Endothelial cell of hepatic sinusoid (primary cell): ENCODE data around the gene ANKS1B.

Experiments used
- in situ Hi-C: cut with HindIII; loops from 2 replicates; pipeline ENCODE4 v1.10.0; 2017; ENCODE audit warnings: low sequenced_read_pairs

ANKS1B gene

DNA sequence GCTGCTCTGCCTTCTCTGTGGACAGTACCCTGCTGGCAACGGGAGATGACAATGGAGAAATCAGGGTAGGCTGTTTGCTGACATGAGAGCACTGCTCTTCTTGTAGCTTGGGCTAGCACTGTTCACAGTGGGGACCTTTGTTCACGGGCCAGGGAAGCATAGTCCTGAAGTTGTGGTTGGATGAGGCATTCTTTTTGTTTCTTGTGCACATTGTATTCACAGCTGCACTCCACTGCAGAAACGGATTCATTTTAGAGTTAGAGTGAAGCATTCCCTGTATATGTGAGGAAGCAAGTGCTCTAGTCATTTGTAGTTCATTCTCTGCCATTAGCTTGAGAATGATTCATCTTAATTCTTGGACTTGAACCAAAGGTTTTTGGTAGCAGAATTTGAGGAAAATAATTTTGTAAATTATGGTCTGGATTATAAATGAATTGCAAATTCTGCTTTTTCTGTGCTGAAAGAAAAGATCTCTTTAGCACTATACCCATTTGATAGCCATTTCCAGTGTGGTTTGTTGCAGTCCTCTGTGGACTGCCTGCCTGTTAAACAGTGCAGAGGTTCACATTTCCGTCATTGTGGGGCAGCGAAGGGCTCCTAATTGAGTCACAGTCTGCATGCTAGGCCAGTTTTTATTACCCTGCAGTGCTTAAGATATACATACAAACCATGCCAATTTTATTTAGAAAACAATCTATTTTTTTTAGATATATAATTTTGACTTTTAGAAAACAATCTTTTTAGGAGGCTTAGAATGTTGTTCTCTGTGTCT, 1259.1 kb downstream of the ANKS1B start:
- in situ Hi-C loops, result no loop called here

DNA sequence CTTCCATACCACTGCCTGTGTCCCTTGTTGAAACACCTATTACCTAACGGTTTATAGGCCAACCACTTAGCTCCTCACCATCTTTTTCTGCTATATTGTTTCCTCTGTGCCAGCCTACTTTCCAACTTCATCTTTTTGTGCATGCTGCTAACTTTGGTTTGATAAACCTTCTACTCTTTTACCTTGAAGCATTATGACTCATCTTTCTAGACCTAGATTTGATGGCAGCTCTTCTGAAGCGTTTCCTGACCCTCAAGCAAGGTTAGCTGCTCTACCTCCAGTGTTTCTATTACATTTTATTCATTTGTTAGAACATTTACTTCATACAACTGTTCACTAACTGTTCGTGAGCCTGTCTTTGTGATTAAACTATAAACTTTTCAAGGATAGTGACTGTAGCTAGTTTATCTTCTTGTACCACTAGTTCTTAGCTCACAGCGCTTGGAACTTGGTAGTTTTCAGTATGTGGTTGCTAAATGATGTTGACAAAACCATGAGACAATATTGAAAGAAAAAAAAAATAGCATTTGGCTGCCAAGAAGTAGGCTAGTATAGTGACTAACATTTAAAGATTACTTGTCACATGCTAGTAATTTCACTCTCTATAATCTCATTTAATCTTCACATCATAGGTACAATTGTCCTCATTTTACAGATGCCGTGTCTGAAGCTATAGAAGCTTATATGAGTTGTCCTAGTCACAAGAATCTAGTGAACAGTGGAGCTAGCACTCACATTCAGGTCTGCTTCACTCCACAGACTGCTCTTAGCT, 1260.2 kb downstream of the ANKS1B start:
- in situ Hi-C loops, result no loop called here

DNA sequence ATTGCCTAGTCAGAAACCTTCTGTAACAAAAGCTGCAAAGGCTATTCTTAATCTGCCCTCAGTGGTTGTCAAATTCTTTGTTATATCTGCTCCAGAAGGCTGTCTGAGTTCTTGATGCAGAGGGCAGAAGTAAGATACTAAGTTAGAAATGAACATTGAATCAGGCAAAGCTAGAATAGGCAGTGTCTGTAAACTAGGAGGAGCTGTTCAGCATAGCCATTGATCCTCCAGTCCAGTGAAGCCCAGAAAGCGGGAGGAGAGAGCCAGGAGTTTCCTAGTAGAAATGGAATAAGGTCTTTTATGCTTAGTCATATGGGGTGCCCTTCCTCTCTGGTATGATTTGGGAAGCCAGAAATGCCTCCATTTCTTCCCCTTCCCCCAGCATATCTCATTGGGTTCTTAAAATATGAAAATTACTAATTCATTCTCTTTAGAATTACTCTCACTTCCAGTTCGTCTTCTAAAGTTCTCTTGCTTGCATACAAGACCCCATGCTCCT, 1263.5 kb downstream of the ANKS1B start:
- in situ Hi-C loops, result no loop called here

DNA sequence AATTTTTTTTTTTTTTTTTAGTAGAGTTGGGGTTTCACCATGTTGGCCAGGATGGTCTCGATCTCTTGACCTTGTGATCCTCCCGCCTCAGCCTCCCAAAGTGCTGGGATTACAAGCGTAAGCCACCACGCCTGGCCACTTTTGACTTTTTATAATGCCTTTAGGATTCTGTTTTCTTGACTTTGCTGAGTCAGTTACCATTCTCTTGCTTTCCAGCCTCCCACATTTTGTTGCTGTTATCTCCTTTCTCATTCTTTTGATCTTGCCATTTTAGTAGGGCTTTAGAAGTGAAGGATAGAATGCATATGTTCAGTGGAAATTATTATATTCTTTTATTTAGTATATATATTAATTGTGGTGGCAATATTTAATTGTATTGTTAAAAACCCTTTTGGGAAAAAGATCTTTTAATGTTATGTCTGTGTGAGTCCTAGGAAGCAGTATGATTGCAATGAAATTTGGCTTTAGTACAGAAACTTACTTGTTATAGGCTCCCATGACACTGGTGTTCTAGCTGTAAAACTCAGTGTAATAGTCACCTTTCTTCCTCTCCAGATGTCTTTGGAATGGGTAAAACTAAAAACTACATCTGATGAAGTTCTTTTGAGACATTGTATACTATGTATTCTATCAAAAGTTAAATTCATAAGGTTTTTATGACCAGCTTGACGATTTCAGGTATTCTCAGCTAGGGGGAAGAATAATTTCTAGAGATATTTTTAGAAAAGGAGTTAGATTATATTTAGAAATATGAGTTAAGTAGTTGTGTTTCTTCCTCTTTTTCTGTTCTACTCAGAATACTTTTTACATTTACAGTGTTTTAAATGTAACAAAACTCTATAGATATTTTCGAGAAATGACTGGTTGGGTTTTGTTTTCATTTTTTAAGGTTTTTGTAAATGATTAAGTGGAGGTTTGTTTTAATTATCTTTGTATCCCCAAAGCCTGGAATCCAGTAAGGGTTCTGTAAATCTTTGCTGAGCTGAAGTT, 1264.9 kb downstream of the ANKS1B start:
- in situ Hi-C loops, result no loop called here

DNA sequence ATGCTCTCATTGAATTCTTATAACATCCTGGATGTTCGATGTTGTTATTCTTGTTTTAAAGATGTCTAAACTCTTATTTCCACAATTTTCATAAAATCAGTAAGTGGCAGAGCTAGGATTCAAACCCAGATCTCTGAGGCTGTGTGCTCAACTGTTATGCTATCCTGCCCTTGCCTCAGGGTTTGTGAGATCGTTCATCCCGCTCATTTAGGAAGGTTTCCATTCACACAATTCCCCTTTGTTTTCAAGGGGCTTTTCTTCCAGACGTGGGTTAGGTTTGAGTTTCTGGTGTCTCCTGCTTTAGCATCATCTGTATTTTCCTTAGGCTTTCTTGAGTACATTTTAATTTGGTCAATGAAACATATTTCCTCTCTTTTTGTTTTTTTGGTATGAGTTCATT, 1270.3 kb downstream of the ANKS1B start:
- in situ Hi-C loops, result no loop called here

DNA sequence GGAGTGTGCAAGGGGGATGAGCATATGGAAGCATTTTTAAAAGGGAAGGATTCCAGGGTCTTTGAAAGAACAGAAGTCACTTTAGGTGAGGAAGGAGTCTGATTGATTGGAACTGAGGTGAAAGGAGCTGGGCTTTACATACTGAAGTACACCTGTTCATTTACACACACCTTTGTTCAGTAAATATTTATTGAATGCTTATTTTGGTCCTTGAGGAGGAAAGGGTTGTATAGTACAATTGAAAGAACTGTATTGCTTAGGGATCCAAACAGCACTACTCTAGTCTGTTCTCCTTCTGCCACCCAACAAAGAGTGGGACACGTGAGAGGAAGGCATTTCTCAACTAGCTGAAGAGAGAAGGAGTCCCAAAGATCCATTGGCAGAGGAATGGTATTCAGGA, 1275.7 kb downstream of the ANKS1B start:
- in situ Hi-C loops, result no loop called here

DNA sequence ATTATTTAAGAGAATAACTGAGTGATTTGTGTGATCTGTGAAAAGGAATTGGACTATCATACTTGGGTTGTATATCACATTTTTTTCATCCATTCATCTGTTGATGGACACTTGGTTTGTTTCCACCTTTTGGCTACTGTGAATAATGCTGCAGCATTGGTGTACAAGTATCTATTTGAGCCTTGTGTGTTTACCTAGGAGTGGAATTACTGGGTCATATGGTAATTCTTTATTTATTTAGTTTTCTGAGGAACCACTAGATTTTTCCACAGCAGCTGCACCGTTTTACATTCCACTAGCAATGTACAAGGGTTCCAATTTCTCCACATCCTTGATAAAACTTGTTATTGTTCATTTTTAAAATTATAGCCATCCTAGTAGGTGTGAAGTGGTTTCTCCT, 1283.6 kb downstream of the ANKS1B start:
- in situ Hi-C loops, result no loop called here

DNA sequence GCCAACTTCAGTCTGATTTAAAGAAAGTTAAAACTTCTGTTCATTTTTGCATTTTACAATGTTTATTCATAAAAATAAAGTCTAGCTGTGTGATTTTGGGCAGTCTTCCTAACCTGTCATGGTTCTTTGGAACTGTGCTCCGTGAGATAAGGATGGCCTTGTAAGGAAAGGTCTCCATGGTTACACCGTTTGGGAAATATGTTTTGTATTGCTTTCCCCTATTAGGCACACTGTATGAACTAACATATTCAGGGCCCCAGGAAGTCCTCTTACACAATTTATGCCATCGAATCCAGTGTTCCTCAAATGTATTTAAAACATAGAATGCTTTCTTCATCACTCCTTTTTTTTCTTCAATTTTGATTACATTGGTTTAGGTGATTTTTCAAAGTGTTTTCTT, 1285.2 kb downstream of the ANKS1B start:
- in situ Hi-C loops, result no loop called here

DNA sequence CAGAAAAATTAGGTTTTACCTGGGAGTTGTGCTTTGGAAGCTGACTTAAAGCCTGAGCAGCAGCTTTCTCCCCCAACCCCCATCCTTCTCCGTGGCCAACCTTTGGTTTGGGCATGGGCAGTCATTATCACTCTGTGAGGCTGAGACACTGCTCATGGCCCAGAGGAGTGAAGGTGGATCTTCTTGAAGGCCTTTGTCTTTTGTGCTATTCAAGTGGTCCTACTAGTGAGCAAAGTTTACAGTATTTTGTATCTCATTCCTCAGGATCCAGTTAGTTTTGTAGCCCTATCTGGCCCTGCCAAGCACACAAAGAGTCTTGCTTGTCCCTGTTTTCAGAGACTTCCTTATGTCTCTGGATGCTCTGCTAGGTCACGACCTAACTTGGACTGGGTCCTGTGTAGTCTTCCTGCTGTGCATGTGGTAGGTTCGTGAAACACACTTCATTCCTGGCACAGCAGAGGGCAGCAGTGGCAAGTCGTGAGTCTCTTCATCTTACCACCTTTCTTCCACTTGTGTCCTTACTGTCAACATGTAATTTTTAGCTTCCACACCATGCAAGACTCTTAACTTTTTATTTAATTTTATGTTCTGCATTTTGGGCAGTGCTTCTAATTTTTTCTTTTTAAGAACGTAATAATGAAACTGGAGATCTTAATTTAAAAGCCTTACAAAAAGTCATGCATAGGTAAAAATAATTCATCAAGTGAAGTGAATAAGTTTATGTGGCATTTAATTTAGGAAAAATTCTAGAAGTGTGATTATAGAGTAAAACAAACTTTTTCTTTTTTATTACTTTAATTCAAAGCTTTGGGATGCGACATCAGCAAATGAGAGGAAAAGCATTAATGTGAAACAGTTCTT, 1285.9 kb downstream of the ANKS1B start:
- in situ Hi-C loops, result no loop called here

DNA sequence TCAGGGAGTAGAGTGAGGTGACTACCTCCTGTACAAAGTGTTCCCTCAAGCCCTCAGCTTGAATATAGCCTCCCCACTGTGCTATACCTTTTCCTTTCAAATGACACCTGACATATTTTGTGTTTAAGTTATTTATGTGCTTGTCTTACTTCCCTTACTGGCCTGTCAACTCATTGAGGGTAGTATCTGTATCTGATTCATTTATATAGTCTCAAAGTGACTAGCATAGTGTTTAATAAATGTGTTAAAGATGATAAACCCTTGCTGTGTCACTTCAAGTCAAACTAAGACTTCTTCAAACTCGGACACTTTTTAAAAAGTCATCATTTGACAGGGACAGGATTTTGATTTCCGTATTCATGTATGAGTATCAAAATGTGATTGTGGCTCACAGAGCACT, 1287.5 kb downstream of the ANKS1B start:
- in situ Hi-C loops, result no loop called here

DNA sequence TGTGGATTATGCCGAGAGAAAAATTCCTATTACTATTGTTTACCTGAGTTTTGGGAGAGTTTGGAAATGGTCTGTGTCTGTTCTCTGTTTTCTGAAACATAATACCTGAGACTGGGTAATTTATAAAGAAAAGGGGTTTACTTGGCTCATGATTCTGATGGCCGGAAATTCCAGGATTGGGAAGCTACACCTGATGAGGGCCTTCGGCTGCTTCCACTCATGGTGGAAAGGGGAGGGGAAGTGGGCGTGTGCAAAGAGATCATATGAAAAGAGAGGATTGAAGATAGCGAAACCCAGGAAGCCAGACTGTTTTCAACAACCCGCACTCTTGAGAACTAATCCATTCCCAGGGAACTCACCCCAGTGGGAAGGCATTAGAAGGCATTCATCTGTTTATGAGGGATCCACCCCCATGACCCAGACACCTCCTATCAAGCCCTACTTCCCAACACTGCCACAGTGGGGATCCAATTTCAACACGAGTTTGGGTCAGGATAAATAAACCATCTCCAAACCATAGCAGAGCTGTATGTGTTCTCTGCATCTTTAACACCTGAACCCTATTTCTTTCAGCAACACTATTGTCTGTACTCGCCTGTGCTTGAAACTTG, 1288.6 kb downstream of the ANKS1B start:
- in situ Hi-C loops, result no loop called here

DNA sequence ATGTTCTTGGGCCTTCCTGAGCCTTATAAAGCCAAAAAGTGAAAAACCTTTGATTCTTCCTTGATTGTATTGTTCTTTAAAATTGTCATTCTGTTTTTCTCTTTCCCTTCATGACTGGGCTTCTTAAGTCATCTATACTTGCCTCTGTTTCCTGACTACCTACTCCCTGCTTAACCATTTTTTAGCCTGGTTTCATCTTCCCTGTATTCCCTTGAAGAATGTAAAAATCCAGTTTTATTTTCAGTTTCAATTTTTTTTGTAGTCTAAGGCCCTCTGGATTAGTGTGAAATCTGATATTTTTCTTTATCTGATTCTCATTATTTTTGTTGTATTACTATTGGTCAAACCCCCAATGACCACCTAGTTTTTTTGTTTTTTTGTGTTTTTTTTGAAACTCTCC, 1293.4 kb downstream of the ANKS1B start:
- in situ Hi-C loops, result no loop called here

DNA sequence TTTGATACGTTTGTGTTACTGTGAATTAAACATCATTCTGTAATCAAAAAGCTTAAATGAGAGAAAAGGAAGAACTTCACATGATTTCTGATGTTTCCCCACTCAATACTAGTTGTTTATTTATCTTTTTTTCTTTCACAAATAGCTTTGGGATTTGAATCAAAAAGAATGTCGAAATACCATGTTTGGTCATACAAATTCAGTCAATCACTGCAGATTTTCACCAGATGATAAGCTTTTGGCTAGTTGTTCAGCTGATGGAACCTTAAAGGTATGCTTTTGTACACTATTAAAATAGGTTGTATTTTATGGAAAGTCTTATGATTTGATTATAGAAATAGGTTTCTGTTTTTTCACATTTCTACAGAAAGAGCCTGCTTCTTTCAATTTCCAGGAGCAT, 1298.1 kb downstream of the ANKS1B start:
- in situ Hi-C loops, result no loop called here
